Activated T-helper 1 cell treated with anti-CD3 and anti-CD28 coated beads, Interleukin-12 subunit alpha, Interleukin-12 subunit beta, Interleukin-2, Interleukin-4 antibody, amounts not matched to agents 30 ng/mL and 10 ng/mL and 1 ng/mL, durations not matched to agents 14 hours and 24 hours and 36 hours (primary cell): ENCODE data around the gene ST7. TPM values are rescaled to one million over a fixed set of nuclear protein-coding genes. Genes with fewer than 3 reads are reported as not detected.

ENCODE experiments used
- DNase-seq: peaks from one replicate; pipeline ENCODE4 v3.0.0; 2021; ENCODE audit warnings: low spot score
- H3K27ac Mint-ChIP-seq: one replicate; pipeline ENCODE4 v1.8.0; 2021; ENCODE audit warnings: mild to moderate bottlenecking, mixed read lengths
- H3K27me3 Mint-ChIP-seq: one replicate; pipeline ENCODE4 v1.8.0; 2022; ENCODE audit warnings: mild to moderate bottlenecking, moderate library complexity, mixed read lengths; ENCODE audit not compliant: insufficient read depth
- H3K36me3 Mint-ChIP-seq: one replicate; pipeline ENCODE4 v1.8.0; 2021; ENCODE audit warnings: low read depth, mixed read lengths
- H3K4me1 Mint-ChIP-seq: one replicate; pipeline ENCODE4 v1.8.0; 2021; ENCODE audit warnings: low read depth, mixed read lengths
- H3K4me3 Mint-ChIP-seq: one replicate; pipeline ENCODE4 v1.8.0; 2021; ENCODE audit warnings: mild to moderate bottlenecking, moderate library complexity, mixed read lengths
- H3K9me3 Mint-ChIP-seq: one replicate; pipeline ENCODE4 v1.8.0; 2021; ENCODE audit warnings: mixed read lengths
- intact Hi-C: fragments of 100-400 bp; cut with micrococcal nuclease; formaldehyde crosslinking; loops from one replicate; pipeline ENCODE4 v1.15.1; 2024
- total RNA-seq: library from RNA; stranded (reverse); gene quantifications from 2 replicates; pipeline ENCODE4 v1.2.3, GENCODE V29; 2022

ST7 gene
- total RNA-seq, 1 donor from 2014 or later: 5.8 TPM

GRCh38 chr7:117146059-117146458 is 192.8 kb downstream of the ST7 start:
- Mint-ChIP-seq H3K9me3 (no peaks in the 10 kb centered on the region), H3K4me3 (no peak overlapping the region)

DNA sequence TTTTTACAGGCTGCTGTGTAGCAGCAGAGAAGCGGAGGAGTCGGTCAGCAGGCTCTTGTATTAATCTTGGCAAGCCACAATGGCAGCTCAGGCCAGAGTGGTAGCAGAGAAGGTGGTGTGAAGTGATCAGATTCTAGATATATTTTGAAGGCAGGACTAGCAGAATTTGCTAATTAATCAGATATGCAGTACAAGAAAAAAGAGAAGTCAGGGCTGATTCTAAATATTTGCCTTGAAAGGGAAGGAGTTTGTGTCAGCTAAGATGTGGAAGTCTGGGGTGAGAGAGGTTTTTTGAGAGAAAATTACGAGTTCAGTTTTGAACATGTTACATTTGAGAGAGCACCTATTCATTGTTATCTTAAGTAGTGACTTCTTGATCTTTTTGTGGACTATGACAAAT is 193.2 kb downstream of the ST7 start:
- H3K9me3 Mint-ChIP-seq: no peaks in the 10 kb centered on the region
- H3K4me3 Mint-ChIP-seq: no peak overlapping the region
- H3K27me3 Mint-ChIP-seq: peaks cover 2% of the 10 kb centered on the region
- H3K36me3 Mint-ChIP-seq: no peaks in the 10 kb centered on the region
- peaks cover 6% of the 10 kb centered on the region for H3K4me1 Mint-ChIP-seq
- DNase-seq: no peak
- H3K27ac Mint-ChIP-seq: no peak overlapping the region
- intact Hi-C loops: no loop called here

More at GRCh38 chr7:117146059-117146458, 192.8 kb downstream of the ST7 start:
- Mint-ChIP-seq H3K4me1 (peaks cover 6% of the 10 kb centered on the region), H3K27me3 (peaks cover 2% of the 10 kb centered on the region), H3K27ac (no peak overlapping the region), H3K36me3 (no peaks in the 10 kb centered on the region)
- DNase-seq: no peak
- intact Hi-C loops: no loop called here

DNA sequence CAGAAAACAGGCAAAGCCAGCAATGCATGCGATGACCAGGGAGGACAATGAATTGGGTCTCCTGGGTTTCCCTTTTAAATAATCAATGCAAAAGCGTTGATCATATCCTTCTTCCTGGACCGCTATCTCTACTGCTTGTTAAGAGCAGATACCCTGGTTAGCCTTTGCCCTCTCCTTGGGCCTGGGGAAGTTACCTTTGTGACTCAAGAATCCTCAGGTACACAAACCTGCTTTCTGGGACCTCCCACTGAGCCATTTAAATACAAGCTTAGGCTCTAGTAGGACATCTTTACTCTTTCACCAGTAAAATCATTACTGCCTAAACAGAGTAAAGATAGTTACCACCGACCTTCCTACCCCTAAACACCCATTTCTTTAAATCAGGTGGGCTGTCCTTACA is 195.7 kb downstream of the ST7 start:
- Mint-ChIP-seq H3K4me3 (no peak overlapping the region), H3K9me3 (no peaks in the 10 kb centered on the region), H3K27me3 (peaks cover 2% of the 10 kb centered on the region), H3K36me3 (no peaks in the 10 kb centered on the region), H3K27ac (no peak overlapping the region), H3K4me1 (no peaks in the 10 kb centered on the region)
- DNase-seq: no peak
- intact Hi-C loops: no loop called here

GRCh38 chr7:117149692-117150091 is 196.4 kb downstream of the ST7 start:
- Mint-ChIP-seq H3K27ac (no peak overlapping the region), H3K4me1 (no peaks in the 10 kb centered on the region), H3K36me3 (no peaks in the 10 kb centered on the region), H3K4me3 (no peak overlapping the region), H3K27me3 (peaks cover 2% of the 10 kb centered on the region), H3K9me3 (no peaks in the 10 kb centered on the region)
- no peak for DNase-seq
- intact Hi-C loops: no loop called here

GRCh38 chr7:117152213-117153007 is 199.1 kb downstream of the ST7 start:
- Mint-ChIP-seq H3K27ac (no peak overlapping the region), H3K4me1 (no peaks in the 10 kb centered on the region), H3K9me3 (no peaks in the 10 kb centered on the region), H3K36me3 (no peaks in the 10 kb centered on the region), H3K27me3 (peaks cover 2% of the 10 kb centered on the region), H3K4me3 (no peak overlapping the region)
- DNase-seq: no peak
- intact Hi-C loops: no loop called here

- DNase-seq: no peak
- Mint-ChIP-seq H3K4me3 (no peak overlapping the region), H3K4me1 (no peaks in the 10 kb centered on the region), H3K36me3 (no peaks in the 10 kb centered on the region), H3K27ac (no peak overlapping the region), H3K27me3 (peaks cover 2% of the 10 kb centered on the region), H3K9me3 (no peaks in the 10 kb centered on the region)
- intact Hi-C loops: no loop called here
Observed at GRCh38 chr7:117153016-117153545, 199.8 kb downstream of the ST7 start.

DNA sequence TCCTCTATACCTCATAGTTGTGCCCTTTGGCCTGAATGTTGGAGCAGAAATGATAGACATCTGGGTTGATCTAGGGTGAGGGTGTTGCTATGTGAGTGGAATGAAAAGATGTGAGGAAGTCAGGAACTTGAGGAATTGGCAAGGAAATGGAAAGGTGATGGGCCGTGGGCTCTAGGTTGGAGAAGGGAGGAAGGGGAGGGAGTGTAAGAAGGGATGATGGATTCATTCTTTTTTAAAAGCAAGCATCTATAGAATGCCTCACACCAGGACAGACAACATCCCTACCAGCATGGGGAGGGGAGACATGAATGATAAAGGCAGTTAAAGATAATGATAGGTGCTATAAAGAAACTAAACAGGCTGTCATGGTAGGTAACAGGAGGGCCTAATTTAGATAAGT is 201.4 kb downstream of the ST7 start:
- no peak overlapping the region for H3K27ac Mint-ChIP-seq
- H3K4me1 Mint-ChIP-seq: no peaks in the 10 kb centered on the region
- no peaks in the 10 kb centered on the region for H3K36me3 Mint-ChIP-seq
- H3K27me3 Mint-ChIP-seq: peaks cover 2% of the 10 kb centered on the region
- no peaks in the 10 kb centered on the region for H3K9me3 Mint-ChIP-seq
- no peak overlapping the region for H3K4me3 Mint-ChIP-seq
- no peak for DNase-seq
- intact Hi-C loops: no loop called here

GRCh38 chr7:117155694-117156093 is 202.4 kb downstream of the ST7 start:
- intact Hi-C loops: no loop called here

GRCh38 chr7:117157241-117158209 is 204.2 kb downstream of the ST7 start:
- Mint-ChIP-seq H3K4me1 (no peaks in the 10 kb centered on the region), H3K36me3 (no peaks in the 10 kb centered on the region), H3K9me3 (no peaks in the 10 kb centered on the region), H3K4me3 (no peak overlapping the region), H3K27ac (no peak overlapping the region), H3K27me3 (no peaks in the 10 kb centered on the region)
- no peak for DNase-seq
- intact Hi-C loops: no loop called here

More at GRCh38 chr7:117155694-117156093, 202.4 kb downstream of the ST7 start:
- H3K4me1 Mint-ChIP-seq: no peaks in the 10 kb centered on the region
- H3K36me3 Mint-ChIP-seq: no peaks in the 10 kb centered on the region
- H3K4me3 Mint-ChIP-seq: no peak overlapping the region
- H3K27ac Mint-ChIP-seq: no peak overlapping the region
- DNase-seq: no peak
- no peaks in the 10 kb centered on the region for H3K9me3 Mint-ChIP-seq
- H3K27me3 Mint-ChIP-seq: no peaks in the 10 kb centered on the region

DNA sequence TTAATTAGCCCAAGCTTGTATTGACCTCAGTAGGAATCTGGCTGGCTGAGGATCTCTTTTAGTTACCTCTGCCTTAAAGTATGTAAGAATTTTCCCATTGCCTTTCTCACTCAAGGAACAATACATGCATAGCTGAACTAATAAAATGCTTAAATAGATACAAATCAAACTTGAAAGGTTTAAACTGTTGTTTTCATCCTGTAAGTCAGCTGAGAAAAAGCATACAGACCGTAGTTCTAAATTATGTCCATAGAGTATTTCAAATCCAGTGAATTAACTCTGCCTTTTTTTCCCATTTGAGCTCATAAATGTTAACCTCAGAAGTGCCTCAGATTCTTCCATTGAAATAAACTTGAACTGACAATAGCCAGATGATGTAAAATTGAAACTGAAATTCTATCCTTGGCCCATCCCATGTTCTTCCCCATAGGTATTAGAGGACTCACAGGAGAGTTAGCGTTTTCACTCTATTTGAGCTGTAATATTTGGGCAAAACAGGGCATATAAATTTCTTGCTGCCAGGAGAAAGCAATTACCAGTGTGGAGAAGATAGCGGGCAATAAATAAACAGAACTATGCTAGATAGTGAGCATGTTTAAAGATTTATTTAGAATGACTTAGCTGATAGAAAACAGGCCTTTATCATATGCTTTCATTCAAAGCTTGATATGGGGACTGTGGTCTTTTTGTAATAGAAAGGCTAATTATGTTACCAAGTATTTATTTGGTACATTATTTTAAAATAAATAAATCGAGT is 205.8 kb downstream of the ST7 start:
- no peak for DNase-seq
- Mint-ChIP-seq H3K27ac (no peak overlapping the region), H3K36me3 (no peaks in the 10 kb centered on the region), H3K27me3 (no peaks in the 10 kb centered on the region), H3K4me1 (no peaks in the 10 kb centered on the region), H3K4me3 (no peak overlapping the region), H3K9me3 (no peaks in the 10 kb centered on the region)
- intact Hi-C loops: no loop called here

GRCh38 chr7:117163101-117163500 is 209.8 kb downstream of the ST7 start:
- no peaks in the 10 kb centered on the region for H3K9me3 Mint-ChIP-seq
- no peaks in the 10 kb centered on the region for H3K27me3 Mint-ChIP-seq
- no peak overlapping the region for H3K27ac Mint-ChIP-seq
- DNase-seq: no peak
- no peak overlapping the region for H3K4me3 Mint-ChIP-seq
- intact Hi-C loops: no loop called here
- no peaks in the 10 kb centered on the region for H3K4me1 Mint-ChIP-seq
- H3K36me3 Mint-ChIP-seq: no peaks in the 10 kb centered on the region

GRCh38 chr7:117164620-117165019 is 211.3 kb downstream of the ST7 start:
- H3K9me3 Mint-ChIP-seq: no peaks in the 10 kb centered on the region
- intact Hi-C loops: no loop called here
- no peaks in the 10 kb centered on the region for H3K4me1 Mint-ChIP-seq
- H3K27ac Mint-ChIP-seq: no peak overlapping the region
- no peak overlapping the region for H3K4me3 Mint-ChIP-seq
- no peaks in the 10 kb centered on the region for H3K27me3 Mint-ChIP-seq
- H3K36me3 Mint-ChIP-seq: no peaks in the 10 kb centered on the region
- DNase-seq: no peak
